Astrocyte of the hippocampus (primary cell): ENCODE data around the gene DOCK11.

ENCODE experiments used
- DNase-seq: peaks from one replicate; pipeline ENCODE4 v3.0.0; 2011; ENCODE audit warnings: low read depth, low spot score

Gene DOCK11

DNA sequence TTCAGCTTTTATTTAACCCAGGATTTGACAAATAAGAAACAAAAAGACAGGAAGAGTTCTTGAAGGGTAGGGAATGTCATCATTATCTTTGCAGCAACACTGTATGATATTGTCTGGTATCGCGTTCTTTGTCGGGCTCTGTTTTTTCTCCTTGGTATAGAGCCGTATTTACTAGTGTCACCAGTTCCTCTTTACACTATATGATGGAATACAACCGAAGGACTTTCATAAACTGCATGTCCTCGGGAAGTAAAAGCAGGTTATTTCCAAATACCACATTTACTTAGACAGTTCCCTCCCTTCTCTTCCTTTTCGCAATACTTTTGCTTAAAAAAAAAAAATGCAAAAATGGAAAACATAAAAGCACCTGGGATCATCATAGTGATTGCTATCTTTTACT lies 135.2 kb downstream of the DOCK11 start:
- no peak for DNase-seq

DNA sequence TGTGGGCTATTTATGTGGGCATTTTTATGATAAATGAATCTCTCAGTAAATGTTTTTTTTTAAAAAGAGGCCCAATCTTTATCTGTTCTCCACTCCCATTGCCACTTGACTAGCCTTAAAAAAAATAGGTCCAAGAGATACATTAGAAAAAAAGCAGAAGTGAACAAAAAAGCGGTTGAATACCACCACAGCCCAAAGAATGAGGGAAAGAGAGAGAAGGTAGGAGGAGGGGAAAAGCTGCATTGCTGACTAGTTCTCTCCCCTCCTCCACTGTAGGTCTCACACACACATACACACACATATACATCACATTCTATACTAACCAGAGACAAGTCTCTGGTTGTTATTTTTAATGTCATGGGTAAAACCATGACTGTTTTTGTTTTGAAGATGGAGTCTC lies 136.0 kb downstream of the DOCK11 start:
- no peak for DNase-seq

DNA sequence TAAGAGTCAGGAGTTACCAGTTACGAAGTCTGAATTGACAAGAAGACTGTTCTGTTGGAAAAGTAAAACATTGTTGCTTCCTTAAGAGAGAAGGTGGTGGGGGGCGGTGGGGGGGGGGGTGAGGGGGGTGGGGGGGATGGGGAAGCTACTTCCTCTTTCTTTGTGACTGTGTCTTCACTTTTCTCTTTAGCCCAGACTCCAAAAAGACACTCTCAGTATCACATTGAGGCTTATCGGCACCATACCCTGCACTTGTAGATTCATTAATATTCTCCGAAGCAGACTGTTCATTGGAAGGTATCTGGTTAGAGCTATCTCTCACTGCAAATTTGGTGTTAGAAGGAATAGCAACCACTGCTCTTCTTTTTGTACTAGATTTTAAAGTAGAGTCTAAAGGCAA lies 137.2 kb downstream of the DOCK11 start:
- DNase-seq = no peak

GRCh38 chrX:118633530-118633929 lies 137.9 kb downstream of the DOCK11 start:
- no peak for DNase-seq

DNA sequence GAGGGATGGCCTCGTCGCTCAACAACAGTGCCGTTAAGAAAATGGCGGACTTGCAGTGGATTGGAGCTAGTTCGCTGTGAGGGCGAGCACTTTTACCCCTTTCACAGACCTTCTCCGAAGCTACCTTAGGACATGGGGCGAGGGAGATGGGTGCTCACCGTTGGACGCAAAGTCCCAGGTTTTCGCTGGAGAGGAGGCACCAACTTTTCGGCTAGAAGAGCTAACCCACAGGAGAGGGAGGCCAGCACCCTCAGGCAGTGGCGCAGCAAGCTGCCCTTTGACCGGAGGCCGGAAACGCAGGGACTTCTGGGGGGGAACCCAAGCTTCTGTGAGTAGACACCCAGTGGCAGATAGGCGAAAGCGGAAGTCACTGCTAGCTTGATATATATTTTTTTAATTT lies 138.7 kb downstream of the DOCK11 start:
- no peak for DNase-seq

- DNase-seq = no peak
Observed at GRCh38 chrX:118637997-118638396, 142.4 kb downstream of the DOCK11 start.

GRCh38 chrX:118644378-118644777 lies 148.8 kb downstream of the DOCK11 start:
- DNase-seq = peak; percentile 46

GRCh38 chrX:118652717-118653116 lies 157.1 kb downstream of the DOCK11 start:
- DNase-seq = no peak

DNA sequence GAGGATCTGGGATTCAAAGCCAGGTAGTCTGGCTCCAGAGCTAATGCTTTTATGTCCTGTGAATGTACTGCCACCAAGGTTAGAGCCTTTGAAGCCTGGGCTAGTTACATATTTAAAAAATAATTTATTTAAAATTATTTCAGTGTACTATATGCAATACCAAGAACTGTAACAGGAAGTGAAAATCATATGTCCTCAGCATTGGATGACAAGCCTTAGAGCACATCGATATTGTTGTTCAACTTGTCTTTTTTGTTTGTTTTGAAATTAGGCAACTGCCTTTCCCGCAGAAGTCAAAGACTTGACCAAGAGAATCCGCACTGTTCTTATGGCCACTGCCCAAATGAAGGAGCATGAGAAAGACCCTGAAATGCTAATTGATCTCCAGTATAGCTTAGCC lies 158.7 kb downstream of the DOCK11 start:
- no peak for DNase-seq

DNA sequence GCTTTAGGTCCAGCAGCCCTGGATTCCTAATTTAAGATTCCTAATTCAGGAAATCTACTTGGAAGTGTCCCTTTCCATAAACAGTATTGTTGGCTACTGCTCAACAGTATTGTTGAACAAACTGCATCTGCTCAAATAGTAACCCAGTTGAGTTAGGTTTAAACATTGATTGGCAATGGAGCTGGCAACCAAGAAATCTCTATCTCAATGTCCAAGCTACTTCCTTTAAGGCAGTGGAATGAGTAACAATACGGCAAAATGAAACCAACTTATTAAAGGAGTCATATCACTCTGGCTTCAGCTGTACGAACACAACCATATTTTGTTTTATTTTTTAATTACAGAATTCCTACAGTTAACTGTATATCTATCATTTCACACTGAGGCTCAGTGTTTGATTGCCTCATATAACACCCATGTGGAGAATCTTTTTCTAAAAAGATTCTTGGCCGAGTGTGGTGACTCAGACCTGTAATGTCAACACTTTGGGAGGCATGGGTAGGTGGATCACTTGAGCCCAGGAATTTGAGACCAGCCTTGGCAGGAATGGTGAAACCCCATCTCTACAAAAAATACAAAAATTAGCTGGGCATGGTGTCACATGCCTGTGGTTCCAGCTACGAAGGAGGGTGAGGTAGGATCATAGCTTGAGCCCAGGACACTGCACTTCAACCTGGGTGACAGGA lies 160.1 kb downstream of the DOCK11 start:
- DNase-seq = peak; percentile 59

DNA sequence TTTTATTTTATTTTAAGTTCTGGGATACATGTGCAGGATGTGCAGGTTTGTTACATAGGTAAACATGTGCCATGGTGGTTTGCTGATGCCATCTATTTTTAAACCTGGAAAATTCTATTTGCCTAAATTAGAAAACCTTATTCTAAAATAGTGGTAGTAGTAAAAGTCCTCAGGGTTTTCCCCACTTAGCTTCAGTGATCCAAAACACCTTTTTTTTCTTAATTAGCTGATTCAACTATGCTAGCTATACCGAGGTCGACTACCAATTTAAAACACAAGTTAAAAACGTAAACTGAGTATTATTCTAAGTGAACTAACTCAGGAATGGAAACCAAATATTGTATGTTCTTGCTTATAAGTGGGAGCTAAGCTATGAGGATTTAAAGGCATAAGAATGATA lies 161.8 kb downstream of the DOCK11 start:
- DNase-seq = no peak

DNA sequence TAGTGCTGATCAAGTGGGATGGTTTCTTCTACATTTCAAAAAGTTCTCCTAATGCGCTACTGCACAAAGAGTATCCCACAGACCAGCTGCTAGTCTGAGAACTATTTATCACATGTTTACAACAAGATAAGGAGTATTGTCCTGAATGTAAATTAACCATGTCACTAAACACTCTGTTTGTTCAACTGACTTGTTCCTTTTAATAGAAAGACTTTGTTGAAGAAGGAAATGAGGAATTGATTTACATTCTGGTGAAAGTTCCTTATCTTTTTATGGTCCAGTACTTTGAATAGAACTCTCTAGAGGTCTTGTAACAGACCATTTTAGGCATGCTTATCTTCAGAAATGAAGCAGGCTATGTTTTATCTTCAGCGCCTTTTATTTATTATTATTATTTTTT lies 164.5 kb downstream of the DOCK11 start:
- no peak for DNase-seq

DNA sequence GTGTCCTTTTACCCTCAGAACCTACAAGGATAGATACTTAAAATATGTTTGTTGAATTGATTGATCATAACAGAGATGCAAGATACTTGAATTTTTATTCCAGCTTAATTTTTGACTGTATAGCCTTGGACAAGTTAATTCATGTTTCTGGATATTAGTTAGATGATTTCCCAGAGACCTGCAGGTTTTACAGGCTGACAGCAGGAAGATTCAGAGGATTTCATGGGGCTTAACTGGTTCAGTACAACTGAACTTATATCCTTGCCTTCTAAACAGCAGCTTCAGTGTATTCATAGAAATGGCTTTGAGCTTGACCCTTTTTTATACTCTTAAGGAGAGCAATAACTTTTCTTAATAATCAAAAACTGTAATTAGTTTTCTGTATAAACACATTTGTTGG lies 169.6 kb downstream of the DOCK11 start:
- no peak for DNase-seq

DNA sequence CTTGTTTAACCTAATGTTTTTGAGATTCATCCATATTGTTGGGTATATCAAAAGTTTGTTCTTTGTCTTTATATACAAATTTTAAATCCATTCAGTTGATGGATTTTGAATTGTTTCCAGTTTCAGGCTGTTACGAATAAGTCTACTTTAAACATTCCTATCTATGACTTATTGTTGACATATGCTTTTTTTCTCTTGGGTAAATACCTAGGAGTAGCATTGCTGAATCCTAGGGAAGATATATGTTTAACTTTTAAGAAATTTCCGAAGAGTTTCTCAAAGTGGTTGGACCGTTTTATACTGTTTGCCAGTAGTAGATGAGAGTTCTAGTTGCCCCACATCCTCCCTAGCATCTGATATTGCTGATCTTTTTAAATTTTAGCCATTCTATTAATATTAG lies 170.9 kb downstream of the DOCK11 start:
- DNase-seq = no peak

GRCh38 chrX:118669435-118669834 lies 173.8 kb downstream of the DOCK11 start:
- no peak for DNase-seq

GRCh38 chrX:118675326-118675965 lies 179.8 kb downstream of the DOCK11 start:
- DNase-seq = no peak

DNA sequence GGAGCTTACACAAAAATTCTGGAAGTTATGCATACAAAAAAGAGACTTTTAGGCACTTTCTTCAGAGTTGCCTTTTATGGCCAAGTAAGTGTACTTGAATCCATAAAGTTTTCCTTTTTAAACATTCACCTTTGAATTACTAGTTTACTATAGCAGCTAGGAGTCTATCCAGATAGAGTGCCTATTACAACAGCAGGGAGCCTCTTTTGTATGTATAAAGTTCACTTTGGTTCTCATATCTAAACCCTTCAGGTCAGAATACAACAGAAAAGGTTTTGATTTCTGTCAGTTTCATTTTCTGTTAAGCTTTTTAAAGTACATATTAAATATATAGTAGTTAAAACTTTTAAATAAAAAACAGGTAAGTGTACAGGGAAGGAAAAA lies 180.3 kb downstream of the DOCK11 start:
- DNase-seq = no peak

GRCh38 chrX:118677318-118677717 lies 181.7 kb downstream of the DOCK11 start:
- DNase-seq = no peak

GRCh38 chrX:118679290-118679689 lies 183.7 kb downstream of the DOCK11 start:
- no peak for DNase-seq

DNA sequence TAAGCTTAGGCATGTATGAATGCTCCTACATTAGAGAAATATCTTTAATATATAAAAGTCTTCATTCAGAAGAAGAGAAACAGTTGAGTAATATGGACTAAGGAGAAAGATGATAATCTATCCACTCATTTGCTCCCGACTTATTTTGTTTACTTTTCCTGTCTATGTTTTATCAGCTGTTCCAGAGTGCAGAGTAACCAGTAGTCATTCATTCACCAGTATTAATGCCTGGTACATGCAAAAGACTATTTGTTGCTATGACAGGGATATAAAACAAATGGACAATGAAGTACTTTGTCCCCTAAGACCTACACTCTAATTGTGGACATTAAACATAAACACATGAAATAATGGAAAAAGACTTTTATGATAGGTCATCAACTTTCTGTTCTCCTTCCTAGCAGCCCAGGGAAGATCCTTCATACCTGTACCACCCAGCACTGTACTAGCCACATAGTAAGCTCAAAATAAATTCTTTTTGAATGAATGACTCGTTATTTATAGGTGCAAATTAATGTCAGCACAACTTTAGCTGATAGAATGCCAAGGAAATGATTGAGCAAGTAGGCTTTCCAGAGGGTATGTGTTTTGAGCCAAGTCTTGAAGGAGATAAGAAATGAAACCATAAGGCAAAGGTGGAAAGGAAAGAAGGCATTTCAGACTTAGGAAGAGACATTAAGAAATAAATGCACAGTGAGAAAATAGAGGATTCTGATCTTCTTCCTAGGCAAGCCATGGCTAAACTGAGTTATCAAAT lies 186.8 kb downstream of the DOCK11 start:
- DNase-seq = no peak

DNA sequence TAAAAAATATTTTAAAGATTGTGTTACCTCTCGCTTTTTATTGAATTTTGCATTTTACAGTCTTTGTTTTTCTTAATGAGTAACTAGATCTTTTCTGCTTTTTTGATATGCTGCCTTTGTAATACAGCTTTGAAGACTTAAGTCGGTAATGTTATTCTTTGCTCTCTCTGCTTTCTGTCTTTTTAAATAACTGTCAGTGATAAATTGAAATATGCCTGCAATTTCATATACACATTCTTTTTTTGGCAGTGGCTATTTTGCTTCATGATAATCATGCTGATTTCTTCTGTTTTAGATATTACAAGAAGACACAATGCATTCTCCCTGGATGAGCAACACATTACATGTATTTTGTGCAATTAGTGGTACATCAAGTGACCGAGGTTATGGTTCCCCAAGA lies 189.8 kb downstream of the DOCK11 start:
- no peak for DNase-seq

DNA sequence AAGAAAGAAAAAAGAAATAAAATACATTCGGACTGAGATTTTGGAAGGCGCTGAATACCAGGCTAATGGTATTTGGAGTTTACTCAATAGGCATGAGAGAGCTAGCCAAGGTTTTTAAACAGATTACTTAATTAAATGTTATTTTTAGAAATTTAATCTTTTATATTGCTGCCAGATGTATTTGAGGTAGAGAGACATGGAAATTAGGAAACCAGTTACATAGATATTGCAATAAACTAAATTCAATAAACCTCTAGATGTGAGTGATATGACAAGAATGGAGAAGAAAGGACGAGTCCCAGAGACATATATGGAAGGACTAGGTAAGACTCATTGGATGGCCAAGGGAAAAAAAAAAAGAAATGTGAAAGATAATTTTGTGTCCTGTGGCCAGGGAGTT lies 193.3 kb downstream of the DOCK11 start:
- no peak for DNase-seq

DNA sequence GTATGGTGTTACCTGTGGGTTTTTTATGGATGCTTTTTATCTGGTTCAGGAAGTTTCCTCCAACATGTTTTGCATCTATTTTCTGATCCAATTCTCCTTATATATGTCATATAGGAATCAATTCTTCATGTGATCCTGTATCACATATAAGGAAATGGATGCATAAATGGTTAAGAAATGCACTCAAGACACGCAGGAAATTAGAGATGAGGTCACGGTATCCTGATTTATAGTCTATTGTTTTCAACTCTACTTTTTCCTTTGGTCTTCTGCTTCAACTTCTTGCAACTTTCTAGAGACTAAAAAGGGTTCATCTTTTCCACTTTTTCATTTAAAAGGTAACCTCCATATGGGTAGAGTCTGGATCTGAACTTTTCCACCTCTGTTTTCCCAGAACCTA lies 198.2 kb downstream of the DOCK11 start:
- DNase-seq = no peak
